Upper lobe of left lung (tissue), 4 donors: Measurements from ENCODE around the gene WDR83.

Experiments
- CTCF ChIP-seq, 6 experiments: fragments of 450-650 bp in 4 of 6; fragments of 200-600 bp in 2 of 6; sonication (generic) in 2 of 6; IDR thresholded peaks; one replicate each; pipeline ENCODE4 v1.5.1; 2016 to 2019; ENCODE audit warnings: antibody characterized with exemption in 6 of 6
- EP300 ChIP-seq, 4 donors: sonication (generic); formaldehyde crosslinking; IDR thresholded peaks; one replicate each; pipeline ENCODE4 v1.5.1; 2017; ENCODE audit warnings: antibody characterized with exemption in 4 of 4, control low read depth in 2 of 4
- POLR2A ChIP-seq, 4 donors: fragments of 450-650 bp; IDR thresholded peaks; one replicate each; pipeline ENCODE4 v1.5.1; 2016 to 2017; ENCODE audit warnings: antibody characterized with exemption in 4 of 4, mild to moderate bottlenecking in 2 of 4

- TF ChIP-seq CTCF (IDR thresholded peaks at IDR 0.05) (no peak), POLR2A (IDR thresholded peaks at IDR 0.05) (no peak), EP300 (IDR thresholded peaks at IDR 0.05) (no peak)
Measured at GRCh38 chr19:12720851-12721655, 54.4 kb downstream of the WDR83 start.
